ENCODE results near the gene PLCB2.

Gene PLCB2

GRCh38 chr15:40340038-40340739, 32.5 kb upstream of the PLCB2 start:
- DNase-seq (ENCODE audit: low read depth), result no peak

- DNase-seq (ENCODE audit: low read depth), result no peak
These were observed 31.8 kb upstream of the PLCB2 start for GRCh38 chr15:40339621-40339945.

- peak; percentile 96 for DNase-seq (ENCODE audit: low read depth)
These were observed 31.3 kb upstream of the PLCB2 start for GRCh38 chr15:40338921-40339620.

GRCh38 chr15:40338041-40338657, 30.4 kb upstream of the PLCB2 start:
- peak; percentile 49 for DNase-seq (ENCODE audit: low read depth)

- DNase-seq (ENCODE audit: low read depth), result no peak
These were observed 29.9 kb upstream of the PLCB2 start for GRCh38 chr15:40337597-40337996.

- DNase-seq (ENCODE audit: low read depth), result no peak
These were observed 29.0 kb upstream of the PLCB2 start for GRCh38 chr15:40336744-40337122.

GRCh38 chr15:40335938-40336743, 28.4 kb upstream of the PLCB2 start:
- no peak for DNase-seq (ENCODE audit: low read depth)

GRCh38 chr15:40334941-40335795, 27.4 kb upstream of the PLCB2 start:
- DNase-seq (ENCODE audit: low read depth), result no peak

GRCh38 chr15:40334541-40334940, 26.8 kb upstream of the PLCB2 start:
- DNase-seq (ENCODE audit: low read depth), result no peak

- DNase-seq (ENCODE audit: low read depth), result no peak
These were observed 26.3 kb upstream of the PLCB2 start for GRCh38 chr15:40333922-40334492.

- DNase-seq (ENCODE audit: low read depth), result no peak
These were observed 24.5 kb upstream of the PLCB2 start for GRCh38 chr15:40332113-40332781.

- no peak for DNase-seq (ENCODE audit: low read depth)
These were observed 23.9 kb upstream of the PLCB2 start for GRCh38 chr15:40331637-40332036.

- no peak for DNase-seq (ENCODE audit: low read depth)
These were observed 23.3 kb upstream of the PLCB2 start for GRCh38 chr15:40331026-40331425.

GRCh38 chr15:40330368-40330836, 22.7 kb upstream of the PLCB2 start:
- DNase-seq (ENCODE audit: low read depth), result no peak

- DNase-seq (ENCODE audit: low read depth), result no peak
These were observed 22.1 kb upstream of the PLCB2 start for GRCh38 chr15:40329804-40330203.

- DNase-seq (ENCODE audit: low read depth), result no peak
These were observed 21.0 kb upstream of the PLCB2 start for GRCh38 chr15:40328751-40329150.

GRCh38 chr15:40328176-40328575, 20.4 kb upstream of the PLCB2 start:
- DNase-seq (ENCODE audit: low read depth), result peak; percentile 47

GRCh38 chr15:40327457-40327856, 19.7 kb upstream of the PLCB2 start:
- no peak for DNase-seq (ENCODE audit: low read depth)

GRCh38 chr15:40325700-40326099, 18.0 kb upstream of the PLCB2 start:
- DNase-seq (ENCODE audit: low read depth), result no peak

- DNase-seq (ENCODE audit: low read depth), result no peak
These were observed 17.5 kb upstream of the PLCB2 start for GRCh38 chr15:40325188-40325587.

Measured in HS-27A (cell line).